A673 (cell line): ENCODE results near the gene TTLL8. TPM values are rescaled to one million over a fixed set of nuclear protein-coding genes. Genes with fewer than 3 reads are reported as not detected.

Experiments used
- BruUV-seq: library from RNA; stranded (reverse); fragments of 400-500 nt; replicated peaks from 2 replicates; lab custom pipeline; 2021; lab: Mats Ljungman, UMichigan
- CTCF ChIA-PET: fragments of 300-600 bp; sonication (Branson Sonifier 250); formaldehyde crosslinking; loops from one replicate; lab custom pipeline; 2022; ENCODE audit warnings: antibody characterized with exemption; lab: Charles Lee
- POLR2A ChIA-PET: fragments of 300-600 bp; sonication (Branson Sonifier 250); formaldehyde crosslinking; loops from one replicate; lab custom pipeline; 2022; ENCODE audit warnings: antibody characterized with exemption; ENCODE audit not compliant: low non-redundant PET; lab: Charles Lee
- DNase-seq: peaks from one replicate; pipeline ENCODE4 v3.0.0-alpha.2; 2015; ENCODE audit warnings: low spot score
- H3K27ac ChIP-seq: fragments of 200-600 bp; sonication (generic); 2 replicates; pipeline ENCODE4 v1.5.1; 2016; ENCODE audit warnings: mixed run types, low read depth, mild to moderate bottlenecking, mixed read lengths, antibody characterized with exemption, low read length; ENCODE audit not compliant: poor library complexity, severe bottlenecking
- H3K27me3 ChIP-seq: fragments of 200-600 bp; sonication (generic); replicated peaks from 2 replicates; pipeline ENCODE4 v1.6.1; 2017; ENCODE audit warnings: mixed run types, low read depth, mild to moderate bottlenecking, mixed read lengths, antibody characterized with exemption, low read length; ENCODE audit not compliant: insufficient read depth, poor library complexity
- H3K36me3 ChIP-seq: fragments of 200-600 bp; sonication (generic); 2 replicates; pipeline ENCODE4 v1.6.1; 2016; ENCODE audit warnings: mixed run types, mild to moderate bottlenecking, mixed read lengths, antibody characterized with exemption, low read length; ENCODE audit not compliant: insufficient read depth, poor library complexity, severe bottlenecking
- H3K4me1 ChIP-seq: fragments of 200-600 bp; sonication (generic); 2 replicates; pipeline ENCODE4 v1.6.1; 2017; ENCODE audit warnings: mixed run types, mild to moderate bottlenecking, mixed read lengths, antibody characterized with exemption, low read length; ENCODE audit not compliant: insufficient read depth, poor library complexity, severe bottlenecking
- H3K4me3 ChIP-seq: fragments of 200-600 bp; sonication (generic); 2 replicates; pipeline ENCODE4 v1.5.1; 2016; ENCODE audit warnings: low read depth, mixed run types, mild to moderate bottlenecking, mixed read lengths, low read length; ENCODE audit not compliant: poor library complexity, severe bottlenecking
- H3K9me3 ChIP-seq: fragments of 200-600 bp; sonication (generic); 2 replicates; pipeline ENCODE4 v1.6.1; 2016; ENCODE audit warnings: mixed run types, low read depth, mild to moderate bottlenecking, mixed read lengths, antibody characterized with exemption, low read length; ENCODE audit not compliant: poor library complexity, severe bottlenecking
- EZH2 ChIP-seq: fragments of 200-600 bp; sonication (generic); IDR thresholded peaks from 2 replicates; pipeline ENCODE4 v1.6.1; 2017; ENCODE audit warnings: borderline replicate concordance, low read depth, mild to moderate bottlenecking, mixed read lengths, antibody characterized with exemption, low read length; ENCODE audit not compliant: poor library complexity, severe bottlenecking
- intact Hi-C: fragments of 100-400 bp; cut with micrococcal nuclease; formaldehyde crosslinking; loops from one replicate; pipeline ENCODE4 v1.10.0; 2022; ENCODE audit not compliant: unreplicated experiment
- total RNA-seq: library from RNA; stranded (reverse); gene quantifications from 2 replicates; pipeline ENCODE4 v1.2.3, GENCODE V29; 2021
- TF ChIP-seq, protein P1 (sequence below): fragments of 300-800, 200-600 bp; sonication (generic); conservative IDR thresholded peaks from 2 replicates; pipeline ENCODE4 v1.5.1; 2017; ENCODE audit warnings: low read depth, mild to moderate bottlenecking, antibody characterized with exemption, low read length, moderate library complexity, mixed read lengths

Gene TTLL8
- total RNA-seq, 1 experiment from 2014 or later: not detected

GRCh38 chr22:49975543-49976389 is 82.3 kb downstream of the TTLL8 start:
- DNase-seq: no peak
- CTCF ChIA-PET: no interaction called here

GRCh38 chr22:49973018-49973961 is 84.8 kb downstream of the TTLL8 start:
- Histone ChIP-seq H3K27me3 (no peaks in the 10 kb centered on the region), H3K27ac (no peak overlapping the region), H3K4me1 (peaks cover 14% of the 10 kb centered on the region), H3K9me3 (no peaks in the 10 kb centered on the region), H3K4me3 (peak overlapping the region; percentile 56), H3K36me3 (no peaks in the 10 kb centered on the region)
- POLR2A ChIA-PET: no interaction called here
- BruUV-seq: TSS peak; percentile 54
- CTCF ChIA-PET: no interaction called here
- intact Hi-C loops: no loop called here
- no peak for TF ChIP-seq EZH2
- TF ChIP-seq, protein P1, sequence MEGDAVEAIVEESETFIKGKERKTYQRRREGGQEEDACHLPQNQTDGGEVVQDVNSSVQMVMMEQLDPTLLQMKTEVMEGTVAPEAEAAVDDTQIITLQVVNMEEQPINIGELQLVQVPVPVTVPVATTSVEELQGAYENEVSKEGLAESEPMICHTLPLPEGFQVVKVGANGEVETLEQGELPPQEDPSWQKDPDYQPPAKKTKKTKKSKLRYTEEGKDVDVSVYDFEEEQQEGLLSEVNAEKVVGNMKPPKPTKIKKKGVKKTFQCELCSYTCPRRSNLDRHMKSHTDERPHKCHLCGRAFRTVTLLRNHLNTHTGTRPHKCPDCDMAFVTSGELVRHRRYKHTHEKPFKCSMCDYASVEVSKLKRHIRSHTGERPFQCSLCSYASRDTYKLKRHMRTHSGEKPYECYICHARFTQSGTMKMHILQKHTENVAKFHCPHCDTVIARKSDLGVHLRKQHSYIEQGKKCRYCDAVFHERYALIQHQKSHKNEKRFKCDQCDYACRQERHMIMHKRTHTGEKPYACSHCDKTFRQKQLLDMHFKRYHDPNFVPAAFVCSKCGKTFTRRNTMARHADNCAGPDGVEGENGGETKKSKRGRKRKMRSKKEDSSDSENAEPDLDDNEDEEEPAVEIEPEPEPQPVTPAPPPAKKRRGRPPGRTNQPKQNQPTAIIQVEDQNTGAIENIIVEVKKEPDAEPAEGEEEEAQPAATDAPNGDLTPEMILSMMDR: no peak
- no peak for DNase-seq

More at GRCh38 chr22:49975543-49976389, 82.3 kb downstream of the TTLL8 start:
- BruUV-seq: no TSS peak
- Histone ChIP-seq H3K27ac (no peak overlapping the region), H3K36me3 (no peaks in the 10 kb centered on the region), H3K4me1 (peaks cover 9% of the 10 kb centered on the region), H3K4me3 (no peak overlapping the region), H3K9me3 (peaks cover 8% of the 10 kb centered on the region), H3K27me3 (no peaks in the 10 kb centered on the region)
- TF ChIP-seq, protein P1: no peak
- TF ChIP-seq EZH2: no peak
- POLR2A ChIA-PET: no interaction called here
- intact Hi-C loops: loop anchor here (5.0 kb wide), 1 partner anchor 43 kb away; no protein-coding TSS in a partner anchor
